Measurements from ENCODE around the gene KCNIP3.
"Not testable (repeated sequence)": the region's sequence is repeated elsewhere in the genome, so short reads cannot be mapped to it uniquely, and the experiment has no call there.

The KCNIP3 gene

DNA sequence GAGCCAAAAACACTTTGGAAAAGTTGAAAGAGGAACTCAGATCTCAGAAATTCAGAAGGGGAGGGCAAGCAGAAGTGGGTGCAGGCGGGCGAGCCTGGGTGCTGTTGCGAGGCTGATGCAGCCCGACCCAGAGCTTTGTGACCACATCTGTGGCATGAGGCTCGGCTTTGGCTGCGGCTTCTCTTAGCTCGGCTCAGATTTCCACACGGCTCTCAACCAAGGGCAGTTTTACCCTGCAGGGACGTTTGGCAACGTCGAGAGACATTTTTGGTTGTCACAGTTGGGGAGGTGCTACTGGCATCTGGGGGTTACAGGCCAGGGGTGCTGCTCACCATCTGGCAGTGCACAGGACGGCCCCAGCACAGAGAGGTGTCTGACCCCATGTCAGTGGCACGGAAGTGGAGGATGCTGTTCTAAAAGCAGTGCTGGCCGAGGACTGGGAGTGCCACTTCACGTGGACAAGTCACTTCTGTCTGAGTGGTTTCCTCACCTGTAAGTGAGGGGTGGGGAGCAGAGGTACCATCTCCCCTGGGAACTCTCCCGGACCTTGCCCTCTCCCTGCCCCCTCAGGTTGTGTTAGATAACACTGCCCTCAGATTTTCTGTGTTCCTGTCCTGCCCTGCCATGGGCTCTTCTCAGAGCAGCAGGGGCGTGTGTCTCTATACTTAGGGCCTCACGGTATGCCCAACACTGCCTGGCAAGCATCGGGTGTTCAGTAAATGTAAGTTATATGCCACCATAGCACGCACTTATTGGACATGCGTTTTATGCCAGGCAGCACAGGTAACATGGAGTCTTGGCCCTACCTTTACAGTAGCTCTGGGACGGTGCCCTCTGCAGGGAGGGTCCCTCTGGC lies 56.7 kb downstream of the KCNIP3 start:
- no peaks in the 10 kb centered on the region for H3K4me1 ChIP-seq (ENCODE audit: insufficient read depth, poor library complexity, severe bottlenecking)

GRCh38 chr2:95354469-95354901 lies 57.3 kb downstream of the KCNIP3 start:
- no peak overlapping the region for H3K27ac ChIP-seq (ENCODE audit: poor library complexity, severe bottlenecking)
- no peak overlapping the region for H3K4me3 ChIP-seq (ENCODE audit: severe bottlenecking)
- no peaks in the 10 kb centered on the region for H3K9me3 ChIP-seq (ENCODE audit: severe bottlenecking)
- DNase-seq (ENCODE audit: low spot score) (no peak), ATAC-seq (ENCODE audit: low read depth) (no peak)
- no peaks in the 10 kb centered on the region for H3K4me1 ChIP-seq (ENCODE audit: insufficient read depth, poor library complexity, severe bottlenecking)
- no peaks in the 10 kb centered on the region for H3K36me3 ChIP-seq (ENCODE audit: low read depth)
- TF ChIP-seq, protein P1, sequence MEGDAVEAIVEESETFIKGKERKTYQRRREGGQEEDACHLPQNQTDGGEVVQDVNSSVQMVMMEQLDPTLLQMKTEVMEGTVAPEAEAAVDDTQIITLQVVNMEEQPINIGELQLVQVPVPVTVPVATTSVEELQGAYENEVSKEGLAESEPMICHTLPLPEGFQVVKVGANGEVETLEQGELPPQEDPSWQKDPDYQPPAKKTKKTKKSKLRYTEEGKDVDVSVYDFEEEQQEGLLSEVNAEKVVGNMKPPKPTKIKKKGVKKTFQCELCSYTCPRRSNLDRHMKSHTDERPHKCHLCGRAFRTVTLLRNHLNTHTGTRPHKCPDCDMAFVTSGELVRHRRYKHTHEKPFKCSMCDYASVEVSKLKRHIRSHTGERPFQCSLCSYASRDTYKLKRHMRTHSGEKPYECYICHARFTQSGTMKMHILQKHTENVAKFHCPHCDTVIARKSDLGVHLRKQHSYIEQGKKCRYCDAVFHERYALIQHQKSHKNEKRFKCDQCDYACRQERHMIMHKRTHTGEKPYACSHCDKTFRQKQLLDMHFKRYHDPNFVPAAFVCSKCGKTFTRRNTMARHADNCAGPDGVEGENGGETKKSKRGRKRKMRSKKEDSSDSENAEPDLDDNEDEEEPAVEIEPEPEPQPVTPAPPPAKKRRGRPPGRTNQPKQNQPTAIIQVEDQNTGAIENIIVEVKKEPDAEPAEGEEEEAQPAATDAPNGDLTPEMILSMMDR (IDR thresholded peaks at IDR 0.05; ENCODE audit: poor library complexity, severe bottlenecking): no peak
- H3K27me3 ChIP-seq (ENCODE audit: insufficient read depth, poor library complexity, severe bottlenecking): no peaks in the 10 kb centered on the region

More for the DNA sequence above, 56.7 kb downstream of the KCNIP3 start:
- Histone ChIP-seq H3K9me3 (ENCODE audit: severe bottlenecking) (no peaks in the 10 kb centered on the region), H3K27me3 (ENCODE audit: insufficient read depth, poor library complexity, severe bottlenecking) (no peaks in the 10 kb centered on the region), H3K27ac (ENCODE audit: poor library complexity, severe bottlenecking) (no peak overlapping the region), H3K36me3 (ENCODE audit: low read depth) (no peaks in the 10 kb centered on the region), H3K4me3 (ENCODE audit: severe bottlenecking) (no peak overlapping the region)
- DNase-seq (ENCODE audit: low spot score) (peak; percentile 44), ATAC-seq (ENCODE audit: low read depth) (no peak)
- TF ChIP-seq, protein P1 (IDR thresholded peaks at IDR 0.05; ENCODE audit: poor library complexity, severe bottlenecking): no peak

DNA sequence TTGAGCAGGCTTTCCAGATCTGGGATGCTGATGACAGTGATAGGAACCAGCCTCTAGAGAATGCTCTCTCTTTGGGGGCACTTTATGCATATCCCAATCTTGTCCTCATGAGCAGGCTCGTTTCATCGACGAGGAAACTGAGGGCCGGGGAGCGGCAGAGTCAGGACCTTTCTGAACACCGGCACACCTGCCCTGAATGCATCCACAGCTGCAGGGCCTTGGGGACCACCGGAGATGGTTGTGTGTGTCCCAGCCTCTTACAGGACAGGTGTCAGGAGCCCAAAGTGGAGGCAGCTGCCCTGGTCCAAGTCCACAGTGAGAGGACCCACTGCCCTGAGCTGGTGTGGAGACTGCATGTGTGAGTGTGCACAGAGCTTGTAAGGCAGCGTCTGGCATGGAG lies 57.8 kb downstream of the KCNIP3 start:
- no peak overlapping the region for H3K27ac ChIP-seq (ENCODE audit: poor library complexity, severe bottlenecking)

GRCh38 chr2:95355486-95355885 lies 58.3 kb downstream of the KCNIP3 start:
- H3K27me3 ChIP-seq (ENCODE audit: insufficient read depth, poor library complexity, severe bottlenecking); H3K36me3 ChIP-seq (ENCODE audit: low read depth); H3K9me3 ChIP-seq (ENCODE audit: severe bottlenecking); H3K4me1 ChIP-seq (ENCODE audit: insufficient read depth, poor library complexity, severe bottlenecking); H3K4me3 ChIP-seq (ENCODE audit: severe bottlenecking); DNase-seq (ENCODE audit: low spot score); ATAC-seq (ENCODE audit: low read depth); H3K27ac ChIP-seq (ENCODE audit: poor library complexity, severe bottlenecking): not testable (repeated sequence)

More for the DNA sequence above, 57.8 kb downstream of the KCNIP3 start:
- H3K4me3 ChIP-seq (ENCODE audit: severe bottlenecking): no peak overlapping the region
- H3K27me3 ChIP-seq (ENCODE audit: insufficient read depth, poor library complexity, severe bottlenecking): no peaks in the 10 kb centered on the region
- ATAC-seq (ENCODE audit: low read depth): no peak
- no peaks in the 10 kb centered on the region for H3K9me3 ChIP-seq (ENCODE audit: severe bottlenecking)
- TF ChIP-seq, protein P1 (IDR thresholded peaks at IDR 0.05; ENCODE audit: poor library complexity, severe bottlenecking): no peak
- H3K4me1 ChIP-seq (ENCODE audit: insufficient read depth, poor library complexity, severe bottlenecking): no peaks in the 10 kb centered on the region
- DNase-seq (ENCODE audit: low spot score): peak; percentile 32
- H3K36me3 ChIP-seq (ENCODE audit: low read depth): no peaks in the 10 kb centered on the region

GRCh38 chr2:95356821-95357700 lies 59.9 kb downstream of the KCNIP3 start:
- H3K4me1 ChIP-seq (ENCODE audit: insufficient read depth, poor library complexity, severe bottlenecking): no peaks in the 10 kb centered on the region
- H3K36me3 ChIP-seq (ENCODE audit: low read depth): no peaks in the 10 kb centered on the region
- H3K27ac ChIP-seq (ENCODE audit: poor library complexity, severe bottlenecking): no peak overlapping the region
- TF ChIP-seq, protein P1 (IDR thresholded peaks at IDR 0.05; ENCODE audit: poor library complexity, severe bottlenecking): no peak
- no peaks in the 10 kb centered on the region for H3K27me3 ChIP-seq (ENCODE audit: insufficient read depth, poor library complexity, severe bottlenecking)
- DNase-seq (ENCODE audit: low spot score): peak; percentile 38
- no peaks in the 10 kb centered on the region for H3K9me3 ChIP-seq (ENCODE audit: severe bottlenecking)
- ATAC-seq (ENCODE audit: low read depth): no peak
- no peak overlapping the region for H3K4me3 ChIP-seq (ENCODE audit: severe bottlenecking)
